HCT116 (cell line): ENCODE measurements around the gene LHX1. TPM values are rescaled to one million over a fixed set of nuclear protein-coding genes. Genes with fewer than 3 reads are reported as not detected.

ENCODE experiments used
- ATAC-seq: fragments of 200-7000 bp; cut with Tn5 transposase; 2 replicates; pipeline ENCODE4 v1.9.1; 2020; ENCODE audit warnings: mild to moderate bottlenecking, moderate library complexity
- BruUV-seq: library from RNA; stranded (reverse); fragments of 400-500 nt; replicated peaks from 2 replicates; lab custom pipeline; 2021; lab: Mats Ljungman, UMichigan
- CTCF ChIA-PET: fragments of 300-600 bp; sonication (Branson Sonifier 250); formaldehyde crosslinking; loops from one replicate; lab custom pipeline; 2021; ENCODE audit warnings: antibody characterized with exemption; lab: Charles Lee
- POLR2A ChIA-PET: fragments of 300-600, 350-600 bp; sonication (Branson Sonifier 250); formaldehyde crosslinking; loops from one replicate; lab custom pipeline; 2021; ENCODE audit warnings: antibody characterized with exemption; lab: Charles Lee
- RAD21 ChIA-PET, 2 experiments: fragments of 300-600 bp; sonication (Branson Sonifier 250); formaldehyde crosslinking; loops; one replicate each; lab custom pipeline; 2023; ENCODE audit warnings: low total read pairs in 2 of 2; ENCODE audit not compliant: uncharacterized antibody in 2 of 2, unreplicated experiment in 2 of 2, low non-redundant PET in 1 of 2; lab: Charles Lee
- DNase-seq: peaks from one replicate; pipeline ENCODE4 v3.0.0-alpha.2; 2010; ENCODE audit warnings: low read depth, low spot score
- H2AFZ ChIP-seq: fragments of 200-600 bp; shearing (Covaris generic), sonication (generic); 2 replicates; pipeline ENCODE4 v1.6.1; 2017; ENCODE audit warnings: low read depth, mixed run types, mixed read lengths, antibody characterized with exemption, low read length; ENCODE audit not compliant: poor library complexity, severe bottlenecking
- H3K27ac ChIP-seq: 2 replicates; pipeline ENCODE4 v1.5.1; 2012; ENCODE audit warnings: low read depth, low read length
- H3K27me3 ChIP-seq: fragments of 200-600 bp; sonication (generic); 2 replicates; pipeline ENCODE4 v1.6.1; 2016; ENCODE audit warnings: mixed run types, low read length, mixed read lengths; ENCODE audit not compliant: insufficient read depth
- H3K36me3 ChIP-seq, 2 experiments: fragments of 200-500 bp in 1 of 2; fragments of 200-600 bp in 1 of 2; sonication (Bioruptor generic) in 1 of 2; sonication (generic) in 1 of 2; 2 replicates each; pipeline versions ENCODE4 v1.5.1 to v1.6.1; 2014 to 2016; ENCODE audit warnings: low read length in 2 of 2, inconsistent platforms in 1 of 2, mixed read lengths in 1 of 2, mixed run types in 1 of 2; ENCODE audit not compliant: insufficient read depth in 2 of 2, control insufficient read depth in 1 of 2
- H3K4me1 ChIP-seq, 2 experiments: fragments of 200-600 bp in 1 of 2; sonication (generic) in 1 of 2; 2 replicates each; pipeline versions ENCODE4 v1.5.1 to v1.6.1; 2012 to 2017; ENCODE audit warnings: low read length in 2 of 2, inconsistent platforms in 1 of 2, mild to moderate bottlenecking in 1 of 2, mixed read lengths in 1 of 2, mixed run types in 1 of 2, moderate library complexity in 1 of 2; ENCODE audit not compliant: insufficient read depth in 2 of 2, control insufficient read depth in 1 of 2
- H3K4me2 ChIP-seq: fragments of 200-600 bp; sonication (generic); 2 replicates; pipeline ENCODE4 v1.6.1; 2017; ENCODE audit warnings: mixed run types, low read length, mixed read lengths
- H3K4me3 ChIP-seq, 2 experiments: fragments of 200-600 bp in 1 of 2; sonication (generic) in 1 of 2; replicated peaks in 1 of 2; 2 replicates each; pipeline ENCODE4 v1.5.1; 2011 to 2016; ENCODE audit warnings: low read length in 2 of 2, control low read depth in 1 of 2, low read depth in 1 of 2, mild to moderate bottlenecking in 1 of 2, mixed read lengths in 1 of 2, mixed run types in 1 of 2
- H3K79me2 ChIP-seq: fragments of 200-600 bp; sonication (generic); 2 replicates; pipeline ENCODE4 v1.6.1; 2017; ENCODE audit warnings: mild to moderate bottlenecking, mixed run types, low read length, moderate library complexity, mixed read lengths; ENCODE audit not compliant: insufficient read depth
- H3K9ac ChIP-seq: fragments of 200-600 bp; sonication (generic); 2 replicates; pipeline ENCODE4 v1.6.1; 2016; ENCODE audit warnings: low read length, mixed read lengths
- H3K9me2 ChIP-seq: fragments of 200-600 bp; sonication (generic), shearing (Covaris generic); 2 replicates; pipeline ENCODE4 v1.6.1; 2017; ENCODE audit warnings: mixed run types, mild to moderate bottlenecking, moderate library complexity; ENCODE audit not compliant: insufficient read depth
- H3K9me3 ChIP-seq, 2 experiments: fragments of 200-500 bp in 1 of 2; fragments of 200-600 bp in 1 of 2; sonication (Bioruptor generic) in 1 of 2; sonication (generic) in 1 of 2; 2 replicates each; pipeline ENCODE4 v1.6.1; 2014 to 2017; ENCODE audit warnings: low read length in 2 of 2, mixed read lengths in 2 of 2, inconsistent platforms in 1 of 2, low read depth in 1 of 2, mild to moderate bottlenecking in 1 of 2, mixed run types in 1 of 2, moderate library complexity in 1 of 2; ENCODE audit not compliant: control insufficient read depth in 1 of 2, insufficient read depth in 1 of 2
- H4K20me1 ChIP-seq: fragments of 200-600 bp; sonication (generic), shearing (Covaris generic); 2 replicates; pipeline ENCODE4 v1.6.1; 2017; ENCODE audit warnings: mixed run types, mild to moderate bottlenecking, moderate library complexity; ENCODE audit not compliant: insufficient read depth
- CBX3 ChIP-seq: IDR thresholded peaks from 2 replicates; pipeline ENCODE4 v1.6.1; 2012; ENCODE audit warnings: low read depth
- EGR1 ChIP-seq: IDR thresholded peaks from 2 replicates; pipeline ENCODE4 v1.6.1; 2012; ENCODE audit warnings: low read depth
- ELF1 ChIP-seq: IDR thresholded peaks from 2 replicates; pipeline ENCODE4 v1.6.1; 2012; ENCODE audit warnings: low read depth, borderline replicate concordance
- EZH2 ChIP-seq: fragments of 200-600 bp; sonication (generic); IDR thresholded peaks from 2 replicates; pipeline ENCODE4 v1.6.1; 2017; ENCODE audit warnings: antibody characterized with exemption, mixed run types
- POLR2A ChIP-seq: IDR thresholded peaks from 2 replicates; pipeline ENCODE4 v1.7.0; 2011; ENCODE audit warnings: borderline replicate concordance; ENCODE audit not compliant: insufficient read depth, insufficient read length; ENCODE audit errors: extremely low read depth
- RAD21 ChIP-seq: IDR thresholded peaks from 2 replicates; pipeline ENCODE4 v1.6.1; 2012; ENCODE audit warnings: low read depth, mild to moderate bottlenecking
- REST ChIP-seq: IDR thresholded peaks from 2 replicates; pipeline ENCODE4 v1.6.1; 2012; ENCODE audit warnings: low read depth
- SRF ChIP-seq: IDR thresholded peaks from 2 replicates; pipeline ENCODE4 v1.6.1; 2012; ENCODE audit warnings: low read depth
- TCF7L2 ChIP-seq: IDR thresholded peaks from 2 replicates; pipeline ENCODE4 v1.7.0; 2011; ENCODE audit warnings: borderline replicate concordance, inconsistent platforms; ENCODE audit not compliant: insufficient read depth, insufficient read length; ENCODE audit errors: extremely low read depth
- YY1 ChIP-seq: IDR thresholded peaks from 2 replicates; pipeline ENCODE4 v1.6.1; 2011; ENCODE audit warnings: low read length, low read depth, moderate library complexity, mild to moderate bottlenecking; ENCODE audit not compliant: insufficient replicate concordance; ENCODE audit errors: extremely low read depth
- ZBTB33 ChIP-seq: IDR thresholded peaks from 2 replicates; pipeline ENCODE4 v1.6.1; 2011; ENCODE audit warnings: mild to moderate bottlenecking, low read length, moderate library complexity; ENCODE audit not compliant: insufficient replicate concordance; ENCODE audit errors: extremely low read depth
- ZFX ChIP-seq: fragments of 450-650 bp; IDR thresholded peaks from 2 replicates; pipeline ENCODE4 v1.6.1; 2017
- ZNF274 ChIP-seq: fragments of 200-500 bp; sonication (Bioruptor generic); IDR thresholded peaks from 2 replicates; pipeline ENCODE4 v1.6.1; 2014; ENCODE audit warnings: mild to moderate bottlenecking, low read depth, low read length, inconsistent platforms
- intact Hi-C: fragments of 100-400 bp; cut with micrococcal nuclease; formaldehyde crosslinking; loops from 2 replicates; pipeline ENCODE4 v1.10.0; 2022
- total RNA-seq: library from RNA; stranded (reverse); gene quantifications from one replicate; pipeline ENCODE4 v1.2.1, GENCODE V29; 2021; ENCODE audit not compliant: unreplicated experiment

The LHX1 gene
- total RNA-seq, 1 experiment from 2014 or later, result 0.44 TPM

- CTCF ChIA-PET, result no interaction called here
- peak overlapping the region; percentile 81 for H3K4me3 ChIP-seq
- no peaks in the 10 kb centered on the region for H3K27me3 ChIP-seq
- H3K9me3 ChIP-seq, result no peaks in the 10 kb centered on the region
- no peaks in the 10 kb centered on the region for H3K9me2 ChIP-seq
- H3K4me2 ChIP-seq, result peak overlapping the region; percentile 85
- H2AFZ ChIP-seq, result no peak overlapping the region
- peak overlapping the region; percentile 96 for H3K9ac ChIP-seq
- peaks cover 62% of the 10 kb centered on the region for H3K79me2 ChIP-seq
- RAD21 ChIA-PET, result no interaction called here
- no peaks in the 10 kb centered on the region for H4K20me1 ChIP-seq
- ATAC-seq, result no peak
- DNase-seq, result no peak
- TF ChIP-seq POLR2A (no peak), SRF (no peak), EZH2 (no peak)
- TF ChIP-seq, all 23 proteins: peak for 0
- POLR2A ChIA-PET, result no interaction called here
- no peak overlapping the region; the same call in 1 of the 2 replicates for H3K27ac ChIP-seq
- BruUV-seq, result no TSS peak
- intact Hi-C loops, result no loop called here
- peaks cover 3 to 22% of the 10 kb centered on the region in 2 experiments; a peak in 3 of 4 replicates for H3K4me1 ChIP-seq
- peaks cover 37 to 47% of the 10 kb centered on the region in 2 experiments for H3K36me3 ChIP-seq
These were observed 12.8 kb downstream of the LHX1 start for GRCh38 chr17:36950027-36950426.

- POLR2A ChIA-PET, result no interaction called here
- intact Hi-C loops, result no loop called here
- TF ChIP-seq ZBTB33, result no peak
- TF ChIP-seq ZNF274, result no peak
- TF ChIP-seq CBX3, result no peak
- TF ChIP-seq ZFX, result no peak
- TF ChIP-seq SRF, result no peak
- TF ChIP-seq REST, result no peak
- TF ChIP-seq ELF1, result no peak
- no peak for TF ChIP-seq EGR1
- TF ChIP-seq RAD21, result no peak
- TF ChIP-seq YY1, result no peak
- no peak for TF ChIP-seq POLR2A
- TF ChIP-seq TCF7L2, result no peak
- H3K9me2 ChIP-seq, result no peaks in the 10 kb centered on the region
- H3K4me3 ChIP-seq, result no peak overlapping the region
- no peak for ATAC-seq
- H3K27ac ChIP-seq, result no peak overlapping the region
- DNase-seq, result no peak
- H3K4me1 ChIP-seq, result peaks cover 3 to 22% of the 10 kb centered on the region in 2 experiments; a peak in 3 of 4 replicates
- peaks cover 49 to 57% of the 10 kb centered on the region in 2 experiments for H3K36me3 ChIP-seq
- no peaks in the 10 kb centered on the region for H3K27me3 ChIP-seq
- no peak overlapping the region for H3K4me2 ChIP-seq
- H4K20me1 ChIP-seq, result no peaks in the 10 kb centered on the region
- H2AFZ ChIP-seq, result no peak overlapping the region
- peaks cover 74% of the 10 kb centered on the region for H3K79me2 ChIP-seq
- CTCF ChIA-PET, result no interaction called here
- RAD21 ChIA-PET, result no interaction called here
- H3K9ac ChIP-seq, result no peak overlapping the region
- no peaks in the 10 kb centered on the region for H3K9me3 ChIP-seq
- no TSS peak for BruUV-seq
These were observed 14.0 kb downstream of the LHX1 start for GRCh38 chr17:36951084-36951789.
